SK-N-SH (cell line): Measurements from ENCODE around the gene BOD1. TPM values are rescaled to one million over a fixed set of nuclear protein-coding genes. Genes with fewer than 3 reads are reported as not detected.

Source experiments
- CTCF ChIA-PET: fragments of 300-600, 350-600 bp; formaldehyde crosslinking; extraction: SDS; loops from one replicate; lab custom pipeline; 2021; lab: Yijun Ruan, JAX
- POLR2A ChIA-PET: fragments of 350-600 bp; sonication (Branson Sonifier 250); formaldehyde crosslinking; extraction: SDS; loops from one replicate; lab custom pipeline; 2020; ENCODE audit warnings: antibody characterized with exemption, inconsistent platforms; lab: Yijun Ruan, JAX
- DNase-seq: peaks from one replicate; pipeline ENCODE4 v3.0.0; 2012
- H2AFZ ChIP-seq: fragments of 200-600 bp; sonication (generic); 2 replicates; pipeline ENCODE4 v1.8.1; 2016; ENCODE audit warnings: antibody characterized with exemption, mild to moderate bottlenecking, low read depth
- H3F3A ChIP-seq: fragments of 200-600 bp; sonication (generic); replicated peaks from 2 replicates; pipeline ENCODE3; 2016; ENCODE audit warnings: antibody characterized with exemption, mild to moderate bottlenecking; ENCODE audit not compliant: insufficient read depth
- H3K27ac ChIP-seq, 2 experiments: fragments of 200-500 bp in 1 of 2; fragments of 200-600 bp in 1 of 2; sonication (Bioruptor generic) in 1 of 2; sonication (generic), shearing (Covaris generic) in 1 of 2; 2 replicates each; pipeline versions ENCODE4 v1.5.1 to v1.6.1; 2014 to 2016; ENCODE audit warnings: low read depth in 2 of 2, inconsistent platforms in 1 of 2, low read length in 1 of 2, mild to moderate bottlenecking in 1 of 2, mixed read lengths in 1 of 2
- H3K27me3 ChIP-seq: fragments of 200-600 bp; sonication (generic), shearing (Covaris generic); 2 replicates; pipeline ENCODE4 v1.6.1; 2016; ENCODE audit warnings: mixed run types; ENCODE audit not compliant: insufficient read depth
- H3K36me3 ChIP-seq, 2 experiments: fragments of 200-500 bp in 1 of 2; fragments of 200-600 bp in 1 of 2; sonication (Bioruptor generic) in 1 of 2; sonication (generic) in 1 of 2; replicated peaks in 1 of 2; 2 replicates each; pipeline versions ENCODE3 to v1.5.1; 2014 to 2016; ENCODE audit warnings: low read length in 1 of 2, mild to moderate bottlenecking in 1 of 2; ENCODE audit not compliant: insufficient read depth in 2 of 2, control insufficient read depth in 1 of 2
- H3K4me1 ChIP-seq, 2 experiments: fragments of 200-500 bp in 1 of 2; fragments of 200-600 bp in 1 of 2; sonication (Bioruptor generic) in 1 of 2; sonication (generic), shearing (Covaris generic) in 1 of 2; 2 replicates each; pipeline versions ENCODE4 v1.5.1 to v1.6.1; 2014 to 2016; ENCODE audit warnings: low read depth in 1 of 2, low read length in 1 of 2, mixed run types in 1 of 2; ENCODE audit not compliant: insufficient read depth in 2 of 2, control insufficient read depth in 1 of 2
- H3K4me2 ChIP-seq: fragments of 200-600 bp; sonication (generic), shearing (Covaris generic); 2 replicates; pipeline ENCODE4 v1.6.1; 2017; ENCODE audit warnings: mixed run types
- H3K4me3 ChIP-seq, 2 experiments: fragments of 200-500 bp in 1 of 2; fragments of 200-600 bp in 1 of 2; sonication (Bioruptor generic) in 1 of 2; sonication (generic), shearing (Covaris generic) in 1 of 2; 2 replicates each; pipeline versions ENCODE4 v1.5.1 to v1.8.1; 2014 to 2016; ENCODE audit warnings: low read depth in 2 of 2, inconsistent platforms in 1 of 2, low read length in 1 of 2, mild to moderate bottlenecking in 1 of 2, mixed read lengths in 1 of 2, moderate library complexity in 1 of 2
- H3K79me2 ChIP-seq: fragments of 200-600 bp; sonication (generic); 2 replicates; pipeline ENCODE4 v1.8.1; 2017; ENCODE audit warnings: mild to moderate bottlenecking; ENCODE audit not compliant: insufficient read depth
- H3K9ac ChIP-seq: fragments of 200-600 bp; sonication (generic); 2 replicates; pipeline ENCODE4 v1.6.1; 2017; ENCODE audit warnings: mixed run types
- H3K9me2 ChIP-seq: fragments of 200-600 bp; sonication (generic); 2 replicates; pipeline ENCODE4 v1.6.1; 2017; ENCODE audit warnings: mixed run types
- H3K9me3 ChIP-seq: fragments of 200-600 bp; sonication (generic); 2 replicates; pipeline ENCODE4 v1.6.1; 2017; ENCODE audit warnings: mixed run types, mild to moderate bottlenecking, moderate library complexity
- H4K20me1 ChIP-seq: fragments of 200-600 bp; sonication (generic); 2 replicates; pipeline ENCODE4 v1.6.1; 2017; ENCODE audit warnings: mild to moderate bottlenecking, mixed run types; ENCODE audit not compliant: insufficient read depth
- FOSL2 ChIP-seq: IDR thresholded peaks from 2 replicates; pipeline ENCODE4 v1.4.0; 2012; ENCODE audit warnings: low read depth, mild to moderate bottlenecking, moderate library complexity, borderline replicate concordance
- GABPA ChIP-seq: IDR thresholded peaks from 2 replicates; pipeline ENCODE4 v1.4.0; 2012; ENCODE audit warnings: low read depth, mild to moderate bottlenecking
- JUND ChIP-seq: IDR thresholded peaks from 2 replicates; pipeline ENCODE4 v1.4.0; 2012
- MXI1 ChIP-seq: IDR thresholded peaks from 2 replicates; pipeline ENCODE4 v1.6.1; 2012; ENCODE audit warnings: mild to moderate bottlenecking, low read depth, low read length, improper control_type of control experiment
- PBX3 ChIP-seq: IDR thresholded peaks from 2 replicates; pipeline ENCODE4; 2012
- RCOR1 ChIP-seq: fragments of 150-350 bp; IDR thresholded peaks from 2 replicates; pipeline ENCODE4 v1.6.1; 2017; ENCODE audit warnings: antibody characterized with exemption, low read length
- RFX5 ChIP-seq: IDR thresholded peaks from 2 replicates; pipeline ENCODE4 v1.6.1; 2012; ENCODE audit warnings: mild to moderate bottlenecking, improper control_type of control experiment, low read length
- TAF1 ChIP-seq: IDR thresholded peaks from 2 replicates; pipeline ENCODE4 v1.6.1; 2012; ENCODE audit warnings: low read depth, mild to moderate bottlenecking, low read length, moderate library complexity, borderline replicate concordance
- TCF12 ChIP-seq: IDR thresholded peaks from 2 replicates; pipeline ENCODE4 v1.4.0; 2012
- TEAD4 ChIP-seq: IDR thresholded peaks from 2 replicates; pipeline ENCODE4 v1.4.0; 2012; ENCODE audit warnings: mild to moderate bottlenecking, borderline replicate concordance; ENCODE audit not compliant: insufficient read depth
- YY1 ChIP-seq: IDR thresholded peaks from 2 replicates; pipeline ENCODE4 v1.4.0; 2012; ENCODE audit warnings: low read depth, mild to moderate bottlenecking
- WGBS: methylation state at CpG from one replicate; pipeline ENCODE4 v1.1.6; 2017; ENCODE audit warnings: low lambda C conversion rate; 5-methylcytosine and 5-hydroxymethylcytosine counted together
- polyA plus RNA-seq, 3 experiments: library from polyadenylated mRNA; depleted of rRNA; stranded (reverse); fragments of >200 nt; gene quantifications; 2 replicates each; pipeline ENCODE4 v1.2.3, GENCODE V29; 2012
- TF ChIP-seq, protein P1 (sequence below): IDR thresholded peaks from 2 replicates; pipeline ENCODE4 v1.6.1; 2012; ENCODE audit warnings: mild to moderate bottlenecking, low read depth, low read length, moderate library complexity
- TF ChIP-seq, protein P2 (sequence below): fragments of 200-600 bp; sonication (generic); IDR thresholded peaks from 2 replicates; pipeline ENCODE4 v1.6.1; 2017; ENCODE audit warnings: antibody characterized with exemption, mild to moderate bottlenecking, moderate library complexity

Gene BOD1
- polyA plus RNA-seq, 1 of the 3 experiments (the other 2 are of a cell fraction) = 45.3 TPM

GRCh38 chr5:173623789-173624188 lies 7.3 kb upstream of the BOD1 start:
- CTCF ChIA-PET = interaction anchor here (1.4 to 14.1 kb wide), 3 partner anchors 301 to 693 kb away, joined by 5 to 162 read pairs (median 23); no protein-coding TSS in a partner anchor

DNA sequence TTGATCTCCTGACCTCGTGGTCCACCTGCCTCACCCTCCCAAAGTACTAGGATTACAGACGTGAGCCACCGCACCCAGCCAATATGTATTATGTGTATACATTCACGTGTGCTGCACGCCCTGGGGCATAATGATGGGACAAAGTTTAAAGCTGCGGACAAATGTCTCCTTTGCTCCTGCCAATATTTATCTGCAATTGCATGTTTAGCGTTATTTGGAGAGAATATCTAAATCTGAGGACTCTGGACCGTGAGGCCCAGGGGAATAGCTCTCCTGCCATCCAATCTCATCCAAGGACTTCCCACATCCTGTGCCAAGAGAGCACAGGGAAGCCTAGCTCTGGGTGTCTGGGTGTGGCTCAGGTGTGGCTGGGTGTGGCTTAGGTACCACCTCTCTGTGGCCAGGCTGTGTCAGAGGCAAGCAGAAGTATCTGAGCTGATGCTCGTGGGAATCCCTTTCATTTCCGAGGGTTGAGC lies 6.9 kb upstream of the BOD1 start:
- H3K4me1 ChIP-seq = peaks cover 0 to 5% of the 10 kb centered on the region in 2 experiments; a peak in 1 of 4 replicates
- H3K4me2 ChIP-seq = no peak overlapping the region
- POLR2A ChIA-PET = no interaction called here
- H3K27ac ChIP-seq = no peak overlapping the region
- DNase-seq = no peak
- H3K4me3 ChIP-seq = no peak overlapping the region
- CTCF ChIA-PET = interaction anchor here (6.1 to 14.1 kb wide), 2 partner anchors 302 to 349 kb away, joined by 23 to 162 read pairs; no protein-coding TSS in a partner anchor
- H3K9me2 ChIP-seq = no peaks in the 10 kb centered on the region
- H2AFZ ChIP-seq = no peak overlapping the region
- no peaks in the 10 kb centered on the region for H4K20me1 ChIP-seq
- TF ChIP-seq YY1 = no peak
- TF ChIP-seq, protein P1, sequence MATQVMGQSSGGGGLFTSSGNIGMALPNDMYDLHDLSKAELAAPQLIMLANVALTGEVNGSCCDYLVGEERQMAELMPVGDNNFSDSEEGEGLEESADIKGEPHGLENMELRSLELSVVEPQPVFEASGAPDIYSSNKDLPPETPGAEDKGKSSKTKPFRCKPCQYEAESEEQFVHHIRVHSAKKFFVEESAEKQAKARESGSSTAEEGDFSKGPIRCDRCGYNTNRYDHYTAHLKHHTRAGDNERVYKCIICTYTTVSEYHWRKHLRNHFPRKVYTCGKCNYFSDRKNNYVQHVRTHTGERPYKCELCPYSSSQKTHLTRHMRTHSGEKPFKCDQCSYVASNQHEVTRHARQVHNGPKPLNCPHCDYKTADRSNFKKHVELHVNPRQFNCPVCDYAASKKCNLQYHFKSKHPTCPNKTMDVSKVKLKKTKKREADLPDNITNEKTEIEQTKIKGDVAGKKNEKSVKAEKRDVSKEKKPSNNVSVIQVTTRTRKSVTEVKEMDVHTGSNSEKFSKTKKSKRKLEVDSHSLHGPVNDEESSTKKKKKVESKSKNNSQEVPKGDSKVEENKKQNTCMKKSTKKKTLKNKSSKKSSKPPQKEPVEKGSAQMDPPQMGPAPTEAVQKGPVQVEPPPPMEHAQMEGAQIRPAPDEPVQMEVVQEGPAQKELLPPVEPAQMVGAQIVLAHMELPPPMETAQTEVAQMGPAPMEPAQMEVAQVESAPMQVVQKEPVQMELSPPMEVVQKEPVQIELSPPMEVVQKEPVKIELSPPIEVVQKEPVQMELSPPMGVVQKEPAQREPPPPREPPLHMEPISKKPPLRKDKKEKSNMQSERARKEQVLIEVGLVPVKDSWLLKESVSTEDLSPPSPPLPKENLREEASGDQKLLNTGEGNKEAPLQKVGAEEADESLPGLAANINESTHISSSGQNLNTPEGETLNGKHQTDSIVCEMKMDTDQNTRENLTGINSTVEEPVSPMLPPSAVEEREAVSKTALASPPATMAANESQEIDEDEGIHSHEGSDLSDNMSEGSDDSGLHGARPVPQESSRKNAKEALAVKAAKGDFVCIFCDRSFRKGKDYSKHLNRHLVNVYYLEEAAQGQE = no peak
- TF ChIP-seq GABPA = no peak
- TF ChIP-seq TEAD4 = no peak
- TF ChIP-seq, protein P2, sequence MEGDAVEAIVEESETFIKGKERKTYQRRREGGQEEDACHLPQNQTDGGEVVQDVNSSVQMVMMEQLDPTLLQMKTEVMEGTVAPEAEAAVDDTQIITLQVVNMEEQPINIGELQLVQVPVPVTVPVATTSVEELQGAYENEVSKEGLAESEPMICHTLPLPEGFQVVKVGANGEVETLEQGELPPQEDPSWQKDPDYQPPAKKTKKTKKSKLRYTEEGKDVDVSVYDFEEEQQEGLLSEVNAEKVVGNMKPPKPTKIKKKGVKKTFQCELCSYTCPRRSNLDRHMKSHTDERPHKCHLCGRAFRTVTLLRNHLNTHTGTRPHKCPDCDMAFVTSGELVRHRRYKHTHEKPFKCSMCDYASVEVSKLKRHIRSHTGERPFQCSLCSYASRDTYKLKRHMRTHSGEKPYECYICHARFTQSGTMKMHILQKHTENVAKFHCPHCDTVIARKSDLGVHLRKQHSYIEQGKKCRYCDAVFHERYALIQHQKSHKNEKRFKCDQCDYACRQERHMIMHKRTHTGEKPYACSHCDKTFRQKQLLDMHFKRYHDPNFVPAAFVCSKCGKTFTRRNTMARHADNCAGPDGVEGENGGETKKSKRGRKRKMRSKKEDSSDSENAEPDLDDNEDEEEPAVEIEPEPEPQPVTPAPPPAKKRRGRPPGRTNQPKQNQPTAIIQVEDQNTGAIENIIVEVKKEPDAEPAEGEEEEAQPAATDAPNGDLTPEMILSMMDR = no peak
- no peak for TF ChIP-seq PBX3
- TF ChIP-seq RCOR1 = no peak
- TF ChIP-seq FOSL2 = no peak
- no peak for TF ChIP-seq MXI1
- no peaks in the 10 kb centered on the region for H3K79me2 ChIP-seq
- WGBS = 69% methylated on average over 9 of the region's 10 CpGs
- H3K27me3 ChIP-seq = no peaks in the 10 kb centered on the region
- no peak overlapping the region for H3K9ac ChIP-seq
- no peaks in the 10 kb centered on the region for H3K9me3 ChIP-seq
- H3F3A ChIP-seq = no peaks in the 10 kb centered on the region
- H3K36me3 ChIP-seq = no peaks in the 10 kb centered on the region

More at GRCh38 chr5:173623789-173624188, 7.3 kb upstream of the BOD1 start:
- H2AFZ ChIP-seq = no peak overlapping the region
- no peak overlapping the region for H3K4me3 ChIP-seq
- POLR2A ChIA-PET = no interaction called here
- DNase-seq = no peak
- H3K79me2 ChIP-seq = no peaks in the 10 kb centered on the region
- H3K4me1 ChIP-seq = peaks cover 0 to 5% of the 10 kb centered on the region in 2 experiments; a peak in 1 of 4 replicates
- H3K4me2 ChIP-seq = no peak overlapping the region
- no peak overlapping the region for H3K9ac ChIP-seq
- H3K36me3 ChIP-seq = no peaks in the 10 kb centered on the region
- H4K20me1 ChIP-seq = no peaks in the 10 kb centered on the region
- H3K27me3 ChIP-seq = no peaks in the 10 kb centered on the region
- TF ChIP-seq TCF12 = no peak
- no peak for TF ChIP-seq MXI1
- TF ChIP-seq RFX5 = no peak
- no peak for TF ChIP-seq TAF1
- TF ChIP-seq JUND = no peak
- 84% methylated on average over 1 of the region's 1 CpG for WGBS
- H3K9me2 ChIP-seq = no peaks in the 10 kb centered on the region
- no peaks in the 10 kb centered on the region for H3K9me3 ChIP-seq
- no peaks in the 10 kb centered on the region for H3F3A ChIP-seq
- no peak overlapping the region for H3K27ac ChIP-seq
